H9 (cell line): ENCODE results near the gene OVOL1. TPM values are rescaled to one million over a fixed set of nuclear protein-coding genes. Genes with fewer than 3 reads are reported as not detected.

Experiments used
- DNase-seq: peaks from one replicate; pipeline ENCODE4 v3.0.0-alpha.2; 2017
- H2AFZ ChIP-seq: one replicate; pipeline ENCODE4 v1.6.1; 2013; ENCODE audit warnings: mild to moderate bottlenecking, low read length, control low read depth, moderate library complexity
- H2AK5ac ChIP-seq: 2 replicates; pipeline ENCODE4 v1.6.1; 2013; ENCODE audit warnings: low read length, control low read depth, mixed read lengths; ENCODE audit not compliant: insufficient read length
- H2BK120ac ChIP-seq: one replicate; pipeline ENCODE4 v1.6.1; 2013; ENCODE audit warnings: low read depth, mild to moderate bottlenecking, low read length, control low read depth, inconsistent platforms; ENCODE audit not compliant: poor library complexity, severe bottlenecking
- H2BK12ac ChIP-seq: 2 replicates; pipeline ENCODE4 v1.6.1; 2013; ENCODE audit warnings: low read length, control low read depth, mixed read lengths, low read depth; ENCODE audit not compliant: insufficient read length
- H2BK15ac ChIP-seq: 2 replicates; pipeline ENCODE4 v1.6.1; 2013; ENCODE audit warnings: low read depth, low read length, control low read depth
- H2BK20ac ChIP-seq: one replicate; pipeline ENCODE4 v1.6.1; 2013; ENCODE audit warnings: low read depth, mild to moderate bottlenecking, low read length, control low read depth, inconsistent platforms; ENCODE audit not compliant: poor library complexity, severe bottlenecking
- H2BK5ac ChIP-seq: 2 replicates; pipeline ENCODE4 v1.6.1; 2013; ENCODE audit warnings: low read length, control low read depth, mixed read lengths; ENCODE audit not compliant: insufficient read length
- H3K14ac ChIP-seq: 2 replicates; pipeline ENCODE4 v1.6.1; 2013; ENCODE audit warnings: low read length, control low read depth; ENCODE audit not compliant: insufficient read depth
- H3K18ac ChIP-seq: 2 replicates; pipeline ENCODE4 v1.6.1; 2013; ENCODE audit warnings: low read depth, mild to moderate bottlenecking, mixed read lengths, low read length, control low read depth; ENCODE audit not compliant: insufficient read length
- H3K23ac ChIP-seq: 2 replicates; pipeline ENCODE4 v1.6.1; 2013; ENCODE audit warnings: low read length, control low read depth, mixed read lengths, low read depth; ENCODE audit not compliant: insufficient read length
- H3K23me2 ChIP-seq: 2 replicates; pipeline ENCODE4 v1.6.1; 2013; ENCODE audit warnings: low read depth, mild to moderate bottlenecking, mixed read lengths, low read length, control low read depth; ENCODE audit not compliant: insufficient read length, poor library complexity, severe bottlenecking
- H3K27ac ChIP-seq: 2 replicates; pipeline ENCODE4 v1.5.1; 2013; ENCODE audit warnings: low read length, control low read depth, mixed read lengths, low read depth; ENCODE audit not compliant: insufficient read length
- H3K27me3 ChIP-seq: 2 replicates; pipeline ENCODE4 v1.6.1; 2013; ENCODE audit warnings: low read length, control low read depth, inconsistent platforms; ENCODE audit not compliant: insufficient read depth
- H3K4ac ChIP-seq: 2 replicates; pipeline ENCODE4 v1.6.1; 2013; ENCODE audit warnings: low read depth, mild to moderate bottlenecking, control low read depth, inconsistent platforms, low read length, moderate library complexity
- H3K4me1 ChIP-seq: 2 replicates; pipeline ENCODE4 v1.6.1; 2013; ENCODE audit warnings: low read length, control low read depth, inconsistent platforms; ENCODE audit not compliant: insufficient read depth
- H3K4me2 ChIP-seq: 2 replicates; pipeline ENCODE4 v1.6.1; 2013; ENCODE audit warnings: low read length, control low read depth, mixed read lengths; ENCODE audit not compliant: insufficient read length, insufficient read depth
- H3K56ac ChIP-seq: 2 replicates; pipeline ENCODE4 v1.6.1; 2013; ENCODE audit warnings: low read depth, mild to moderate bottlenecking, mixed read lengths, low read length, control low read depth; ENCODE audit not compliant: insufficient read length
- H3K79me1 ChIP-seq: 2 replicates; pipeline ENCODE4 v1.6.1; 2013; ENCODE audit warnings: low read depth, mild to moderate bottlenecking, moderate library complexity, low read length, control low read depth, inconsistent platforms; ENCODE audit not compliant: insufficient read depth, poor library complexity, severe bottlenecking
- H3K79me2 ChIP-seq: 2 replicates; pipeline ENCODE4 v1.6.1; 2013; ENCODE audit warnings: low read length, control low read depth, inconsistent platforms; ENCODE audit not compliant: insufficient read depth
- H3K9ac ChIP-seq: 2 replicates; pipeline ENCODE4 v1.6.1; 2013; ENCODE audit warnings: low read length, control low read depth, mixed read lengths; ENCODE audit not compliant: insufficient read length; ENCODE audit errors: extremely low read depth
- H3K9me3 ChIP-seq: one replicate; pipeline ENCODE4 v1.6.1; 2013; ENCODE audit warnings: low read depth, low read length, inconsistent platforms; ENCODE audit not compliant: control insufficient read depth
- H3T11ph ChIP-seq: one replicate; pipeline ENCODE4 v1.6.1; 2013; ENCODE audit warnings: mild to moderate bottlenecking, low read length, control low read depth, inconsistent platforms
- H4K20me1 ChIP-seq: one replicate; pipeline ENCODE4 v1.6.1; 2013; ENCODE audit not compliant: control insufficient read depth, insufficient read length, insufficient read depth
- H4K5ac ChIP-seq: 2 replicates; pipeline ENCODE4 v1.6.1; 2013; ENCODE audit warnings: low read depth, mild to moderate bottlenecking, mixed read lengths, low read length, control low read depth; ENCODE audit not compliant: insufficient read length
- H4K8ac ChIP-seq: replicated peaks from 2 replicates; pipeline ENCODE4 v1.6.1; 2013; ENCODE audit warnings: low read length, control low read depth, mixed read lengths, low read depth; ENCODE audit not compliant: insufficient read length
- H4K91ac ChIP-seq: 2 replicates; pipeline ENCODE4 v1.6.1; 2013; ENCODE audit warnings: low read depth, mild to moderate bottlenecking, moderate library complexity, mixed read lengths, low read length, control low read depth; ENCODE audit not compliant: insufficient read length
- H3K27ac Mint-ChIP-seq, 3 experiments: 2 replicates in 2 of 3; 3 replicates in 1 of 3; pipeline ENCODE4 v1.8.0; 2020 to 2021; ENCODE audit warnings: mixed read lengths in 3 of 3, mild to moderate bottlenecking in 1 of 3, moderate library complexity in 1 of 3
- H3K27me3 Mint-ChIP-seq: 2 replicates; pipeline ENCODE4 v1.8.0; 2021; ENCODE audit warnings: low read depth, mild to moderate bottlenecking, moderate library complexity, mixed read lengths
- H3K36me3 Mint-ChIP-seq, 3 experiments: 2 replicates in 2 of 3; 3 replicates in 1 of 3; pipeline ENCODE4 v1.8.0; 2020 to 2021; ENCODE audit warnings: low read depth in 3 of 3, mixed read lengths in 3 of 3; ENCODE audit not compliant: insufficient read depth in 1 of 3
- H3K4me1 Mint-ChIP-seq, 2 experiments: 2 replicates each; pipeline ENCODE4 v1.8.0; 2020; ENCODE audit warnings: mixed read lengths in 2 of 2
- H3K4me3 Mint-ChIP-seq, 2 experiments: 2 replicates in 1 of 2; 3 replicates in 1 of 2; pipeline ENCODE4 v1.8.0; 2020 to 2021; ENCODE audit warnings: mild to moderate bottlenecking in 2 of 2, mixed read lengths in 2 of 2, moderate library complexity in 1 of 2
- H3K9me3 Mint-ChIP-seq, 2 experiments: 2 replicates in 1 of 2; 3 replicates in 1 of 2; pipeline ENCODE4 v1.8.0; 2020; ENCODE audit warnings: mild to moderate bottlenecking in 2 of 2, mixed read lengths in 2 of 2, moderate library complexity in 1 of 2
- WGBS: extraction: QIAGEN DNeasy Blood & Tissue Kit; methylation state at CpG from one replicate; pipeline ENCODE4 v1.1.7; 2013; ENCODE audit warnings: missing lambda C conversion rate, low lambda C conversion rate, mixed read lengths; ENCODE audit not compliant: insufficient read length; ENCODE audit errors: extremely low coverage; 5-methylcytosine and 5-hydroxymethylcytosine counted together
- total RNA-seq: library from RNA; stranded (reverse); gene quantifications from 2 replicates; pipeline ENCODE4 v1.2.1, GENCODE V29; 2021
- TF ChIP-seq, protein P1 (sequence below): fragments of 200-600 bp; sonication (generic); conservative IDR thresholded peaks from 3 replicates; pipeline ENCODE4 v1.8.0; 2021; ENCODE audit warnings: antibody characterized with exemption, mild to moderate bottlenecking

Gene OVOL1
- total RNA-seq, 1 experiment from 2014 or later = 5.1 TPM

DNA sequence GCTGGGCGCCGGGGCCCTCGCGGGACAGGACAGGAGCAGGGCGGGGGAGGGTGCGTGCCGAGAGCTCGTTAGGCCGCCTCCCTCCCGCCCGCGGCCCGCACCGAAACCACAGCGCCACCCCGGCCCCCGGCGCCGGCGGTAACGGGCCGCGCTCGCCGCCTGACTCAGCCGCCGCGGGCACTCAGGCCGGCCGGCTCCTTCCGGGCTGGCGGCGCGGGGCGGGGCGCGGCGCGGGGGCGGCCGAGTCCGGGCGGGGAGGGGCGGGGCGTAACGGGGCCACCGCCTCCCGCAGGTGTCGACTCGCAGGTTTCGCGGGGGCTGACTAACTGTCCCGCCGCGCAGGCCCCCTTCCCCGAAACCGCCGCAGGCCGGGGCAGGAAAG, 6.1 kb upstream of the OVOL1 start, which contains the start of gene AP5B1:
AP5B1 (minus strand) TSS at position 207 of the 382 bp plus-strand sequence. CDS start 385 bp downstream, outside the sequence.
- Histone ChIP-seq H2BK5ac (no peak within 1 kb of the TSS), H4K20me1 (no peaks in the 10 kb centered on the region), H2BK120ac (no peak within 1 kb of the TSS), H3K23me2 (peaks cover 10% of the 10 kb centered on the region), H3T11ph (no peak within 1 kb of the TSS), H4K91ac (no peak within 1 kb of the TSS), H3K9ac (no peak within 1 kb of the TSS), H4K8ac (no peak within 1 kb of the TSS), H3K18ac (no peak within 1 kb of the TSS), H4K5ac (no peak within 1 kb of the TSS), H3K56ac (no peak within 1 kb of the TSS), H2AFZ (no peak within 1 kb of the TSS), H2BK15ac (no peak within 1 kb of the TSS), H3K23ac (no peak within 1 kb of the TSS), H3K27ac (no peak within 1 kb of the TSS), H2BK20ac (no peak within 1 kb of the TSS), H3K4me2 (peak within 1 kb of the TSS; percentile 41), H3K79me1 (no peaks in the 10 kb centered on the region), H3K14ac (peak within 1 kb of the TSS; percentile 54; the same call in 1 of the 2 replicates), H3K79me2 (no peaks in the 10 kb centered on the region), H3K4ac (no peak within 1 kb of the TSS), H3K9me3 (no peaks in the 10 kb centered on the region), H3K27me3 (peaks cover 10% of the 10 kb centered on the region; the same call in 1 of the 2 replicates), H3K4me1 (0 out of 2 replicates have a peak, but pooled peaks cover 1% of the 10 kb centered on the region), H2AK5ac (no peak within 1 kb of the TSS), H2BK12ac (no peak within 1 kb of the TSS)
- H3K4me3 Mint-ChIP-seq = peak within 1 kb of the TSS; percentile 80 to 91
- peaks cover 13 to 17% of the 10 kb centered on the region in 2 experiments for H3K4me1 Mint-ChIP-seq
- TF ChIP-seq, protein P1, sequence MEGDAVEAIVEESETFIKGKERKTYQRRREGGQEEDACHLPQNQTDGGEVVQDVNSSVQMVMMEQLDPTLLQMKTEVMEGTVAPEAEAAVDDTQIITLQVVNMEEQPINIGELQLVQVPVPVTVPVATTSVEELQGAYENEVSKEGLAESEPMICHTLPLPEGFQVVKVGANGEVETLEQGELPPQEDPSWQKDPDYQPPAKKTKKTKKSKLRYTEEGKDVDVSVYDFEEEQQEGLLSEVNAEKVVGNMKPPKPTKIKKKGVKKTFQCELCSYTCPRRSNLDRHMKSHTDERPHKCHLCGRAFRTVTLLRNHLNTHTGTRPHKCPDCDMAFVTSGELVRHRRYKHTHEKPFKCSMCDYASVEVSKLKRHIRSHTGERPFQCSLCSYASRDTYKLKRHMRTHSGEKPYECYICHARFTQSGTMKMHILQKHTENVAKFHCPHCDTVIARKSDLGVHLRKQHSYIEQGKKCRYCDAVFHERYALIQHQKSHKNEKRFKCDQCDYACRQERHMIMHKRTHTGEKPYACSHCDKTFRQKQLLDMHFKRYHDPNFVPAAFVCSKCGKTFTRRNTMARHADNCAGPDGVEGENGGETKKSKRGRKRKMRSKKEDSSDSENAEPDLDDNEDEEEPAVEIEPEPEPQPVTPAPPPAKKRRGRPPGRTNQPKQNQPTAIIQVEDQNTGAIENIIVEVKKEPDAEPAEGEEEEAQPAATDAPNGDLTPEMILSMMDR = no peak
- H3K36me3 Mint-ChIP-seq = peaks cover 0 to 15% (median 8%) of the 10 kb centered on the region in 3 experiments; a peak in 4 of 7 replicates
- no peak within 1 kb of the TSS; a peak in 1 of 7 replicates for H3K27ac Mint-ChIP-seq
- H3K27me3 Mint-ChIP-seq = peaks cover 41% of the 10 kb centered on the region
- peaks cover 0 to 2% of the 10 kb centered on the region in 2 experiments; a peak in 1 of 5 replicates for H3K9me3 Mint-ChIP-seq
- peak; percentile 70 for DNase-seq
- WGBS = no CpG with 5 or more reads among the region's 59 CpGs
